SJCRH30 (cell line): ENCODE results near the gene SLC12A6. TPM values are rescaled to one million over a fixed set of nuclear protein-coding genes. Genes with fewer than 3 reads are reported as not detected.
"Not testable (repeated sequence)": the region's sequence is repeated elsewhere in the genome, so short reads cannot be mapped to it uniquely, and the experiment has no call there.

Experiments used
- DNase-seq, 2 experiments: peaks; one replicate each; pipeline ENCODE4 v3.0.0-alpha.2; 2015 to 2020
- H3K27ac ChIP-seq: fragments of 250-450 bp; sonication (Bioruptor Pico); 2 replicates; pipeline ENCODE4 v1.5.1; 2020; ENCODE audit warnings: mild to moderate bottlenecking, moderate library complexity
- H3K27me3 ChIP-seq: fragments of 250-450 bp; sonication (Bioruptor Pico); 2 replicates; pipeline ENCODE4 v1.5.1; 2020; ENCODE audit warnings: mild to moderate bottlenecking, moderate library complexity
- H3K36me3 ChIP-seq: fragments of 250-450 bp; sonication (Bioruptor Pico); 2 replicates; pipeline ENCODE4 v1.5.1; 2020; ENCODE audit warnings: mild to moderate bottlenecking, moderate library complexity
- H3K4me1 ChIP-seq: fragments of 250-450 bp; sonication (Bioruptor Pico); 2 replicates; pipeline ENCODE4 v1.5.1; 2020; ENCODE audit warnings: mild to moderate bottlenecking, moderate library complexity
- H3K4me3 ChIP-seq: fragments of 250-450 bp; sonication (Bioruptor Pico); 2 replicates; pipeline ENCODE4 v1.5.1; 2020; ENCODE audit warnings: mild to moderate bottlenecking, moderate library complexity
- H3K9me3 ChIP-seq: fragments of 250-450 bp; sonication (Bioruptor Pico); replicated peaks from 2 replicates; pipeline ENCODE4 v1.5.1; 2020; ENCODE audit warnings: mild to moderate bottlenecking, moderate library complexity
- total RNA-seq: library from RNA; depleted of rRNA; stranded (reverse); fragments of >200 nt; shearing (Covaris generic); gene quantifications from 2 replicates; pipeline ENCODE4 v1.2.3, GENCODE V29; 2014

Gene SLC12A6
- total RNA-seq, 1 experiment from 2014 or later: 10.7 TPM

- Histone ChIP-seq H3K9me3 (no peaks in the 10 kb centered on the region), H3K4me1 (peaks cover 6% of the 10 kb centered on the region; the same call in 1 of the 2 replicates), H3K27me3 (no peaks in the 10 kb centered on the region), H3K4me3 (no peak overlapping the region), H3K27ac (no peak overlapping the region), H3K36me3 (peaks cover 15% of the 10 kb centered on the region)
- no peak for DNase-seq
Measured at GRCh38 chr15:34364041-34364440, 26.5 kb upstream of the SLC12A6 start.

- Histone ChIP-seq H3K27ac (no peak overlapping the region), H3K36me3 (peaks cover 20% of the 10 kb centered on the region), H3K4me1 (peaks cover 6% of the 10 kb centered on the region; the same call in 1 of the 2 replicates), H3K27me3 (no peaks in the 10 kb centered on the region), H3K9me3 (no peaks in the 10 kb centered on the region), H3K4me3 (no peak overlapping the region)
- no peak for DNase-seq
Measured at GRCh38 chr15:34362047-34362773, 24.6 kb upstream of the SLC12A6 start.

GRCh38 chr15:34361278-34361677, 23.7 kb upstream of the SLC12A6 start:
- H3K4me1 ChIP-seq: peaks cover 6% of the 10 kb centered on the region; the same call in 1 of the 2 replicates
- H3K27ac ChIP-seq: no peak overlapping the region
- H3K4me3 ChIP-seq: no peak overlapping the region
- DNase-seq: no peak
- H3K9me3 ChIP-seq: no peaks in the 10 kb centered on the region
- H3K36me3 ChIP-seq: peaks cover 20% of the 10 kb centered on the region
- H3K27me3 ChIP-seq: no peaks in the 10 kb centered on the region

DNA sequence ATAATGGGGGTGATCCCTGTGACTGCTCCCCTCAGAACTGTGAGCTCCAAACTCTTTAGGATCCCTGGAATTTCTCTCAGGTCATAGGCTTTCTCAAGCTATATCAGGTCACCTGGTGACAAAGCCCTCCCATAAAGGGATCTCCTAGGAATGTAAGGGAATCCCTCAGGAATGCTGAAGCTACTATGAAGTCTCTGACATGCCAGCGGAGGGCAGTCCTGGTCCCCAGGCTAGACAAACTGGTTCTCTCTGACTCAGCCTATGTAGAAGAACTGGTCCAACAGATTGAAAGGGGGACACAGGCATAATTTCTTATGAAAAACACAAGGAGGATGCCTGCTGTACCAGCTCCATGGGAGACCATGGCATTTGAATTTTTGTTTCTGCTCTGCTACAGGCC, 22.7 kb upstream of the SLC12A6 start:
- H3K27ac ChIP-seq: no peak overlapping the region
- peaks cover 18% of the 10 kb centered on the region for H3K36me3 ChIP-seq
- no peaks in the 10 kb centered on the region for H3K9me3 ChIP-seq
- no peaks in the 10 kb centered on the region for H3K27me3 ChIP-seq
- H3K4me1 ChIP-seq: no peaks in the 10 kb centered on the region
- H3K4me3 ChIP-seq: no peak overlapping the region
- DNase-seq: no peak

DNA sequence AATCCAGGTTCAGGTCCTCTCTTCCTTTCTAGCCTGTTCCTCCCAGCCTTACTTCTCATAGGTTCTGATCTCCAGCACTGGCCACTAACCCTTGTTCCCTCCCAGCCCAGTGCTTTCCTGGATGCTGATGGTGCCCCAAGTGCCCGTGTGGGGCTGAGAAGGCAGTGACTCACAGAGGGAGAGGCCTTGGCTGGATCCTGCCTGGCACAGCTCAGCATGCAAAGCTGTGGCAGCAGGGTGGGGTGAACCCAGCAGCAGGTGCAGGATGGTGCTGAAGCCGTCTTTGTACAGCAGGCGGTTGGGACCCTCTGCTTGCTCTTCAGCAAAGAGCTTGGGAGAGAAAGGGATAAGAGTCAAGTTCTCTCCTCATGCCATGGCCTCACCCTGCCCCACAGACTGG, 21.8 kb upstream of the SLC12A6 start:
- H3K9me3 ChIP-seq: no peaks in the 10 kb centered on the region
- no peak for DNase-seq
- H3K4me1 ChIP-seq: no peaks in the 10 kb centered on the region
- no peak overlapping the region for H3K4me3 ChIP-seq
- H3K27me3 ChIP-seq: no peaks in the 10 kb centered on the region
- no peak overlapping the region for H3K27ac ChIP-seq
- H3K36me3 ChIP-seq: peaks cover 17% of the 10 kb centered on the region; the same call in 1 of the 2 replicates

DNA sequence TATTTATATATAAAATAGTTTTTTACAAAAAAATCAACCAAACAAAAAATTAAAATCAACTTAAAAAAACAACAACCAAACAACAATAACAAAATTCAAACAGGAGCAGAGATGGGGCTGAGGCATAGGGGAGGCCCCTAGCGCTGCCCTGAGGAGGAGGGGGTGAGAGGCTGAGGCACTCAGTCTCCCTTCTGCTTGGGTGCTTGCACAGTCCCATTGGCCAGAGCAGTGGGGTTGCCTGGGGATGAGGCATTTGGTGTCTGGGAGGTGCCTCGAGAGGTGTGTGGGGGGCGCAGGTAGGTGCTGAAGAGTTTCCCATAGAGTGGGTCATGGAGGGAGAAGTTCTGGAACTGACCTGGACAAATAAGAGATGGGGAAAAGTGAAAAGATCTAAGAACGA, 21.4 kb upstream of the SLC12A6 start:
- no peak for DNase-seq
- no peak overlapping the region for H3K4me3 ChIP-seq
- H3K27me3 ChIP-seq: no peaks in the 10 kb centered on the region
- H3K4me1 ChIP-seq: no peaks in the 10 kb centered on the region
- no peaks in the 10 kb centered on the region for H3K9me3 ChIP-seq
- peaks cover 17% of the 10 kb centered on the region for H3K36me3 ChIP-seq
- no peak overlapping the region for H3K27ac ChIP-seq

GRCh38 chr15:34358367-34358766, 20.8 kb upstream of the SLC12A6 start:
- H3K27ac ChIP-seq: no peak overlapping the region

GRCh38 chr15:34357653-34358052, 20.1 kb upstream of the SLC12A6 start:
- H3K27ac ChIP-seq: no peak overlapping the region
- no peaks in the 10 kb centered on the region for H3K9me3 ChIP-seq
- H3K36me3 ChIP-seq: peaks cover 13% of the 10 kb centered on the region
- H3K4me3 ChIP-seq: no peak overlapping the region
- H3K27me3 ChIP-seq: no peaks in the 10 kb centered on the region
- no peak for DNase-seq
- no peaks in the 10 kb centered on the region for H3K4me1 ChIP-seq

More at GRCh38 chr15:34358367-34358766, 20.8 kb upstream of the SLC12A6 start:
- no peaks in the 10 kb centered on the region for H3K9me3 ChIP-seq
- H3K36me3 ChIP-seq: peaks cover 17% of the 10 kb centered on the region
- H3K27me3 ChIP-seq: no peaks in the 10 kb centered on the region
- no peaks in the 10 kb centered on the region for H3K4me1 ChIP-seq
- no peak for DNase-seq
- H3K4me3 ChIP-seq: no peak overlapping the region

DNA sequence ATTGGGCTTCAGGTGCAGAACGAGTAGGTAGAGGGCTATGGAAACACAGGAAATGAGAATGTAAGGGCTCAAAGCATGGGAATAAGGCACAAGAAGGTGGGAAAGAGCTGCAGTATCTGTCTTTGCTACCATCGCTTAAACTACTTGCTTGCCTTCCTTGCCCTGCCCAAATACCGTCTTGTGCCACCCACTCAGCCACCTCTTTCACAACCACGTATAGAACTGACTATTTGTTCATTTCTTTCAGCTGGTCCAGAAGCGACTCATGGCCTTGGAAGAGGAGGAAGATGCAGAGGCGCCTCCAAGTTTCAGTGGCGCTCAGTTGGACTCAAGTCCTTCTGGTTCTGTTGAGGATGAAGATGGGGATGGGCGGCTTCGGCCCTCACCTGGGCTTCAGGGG, 17.7 kb upstream of the SLC12A6 start:
- Histone ChIP-seq H3K27ac (no peak overlapping the region), H3K9me3 (no peaks in the 10 kb centered on the region), H3K36me3 (peaks cover 13% of the 10 kb centered on the region), H3K4me3 (no peak overlapping the region), H3K4me1 (no peaks in the 10 kb centered on the region), H3K27me3 (no peaks in the 10 kb centered on the region)
- DNase-seq: no peak

GRCh38 chr15:34354286-34354685, 16.7 kb upstream of the SLC12A6 start:
- Histone ChIP-seq H3K4me1 (no peaks in the 10 kb centered on the region), H3K36me3 (peaks cover 7% of the 10 kb centered on the region), H3K27ac (no peak overlapping the region), H3K4me3 (no peak overlapping the region), H3K27me3 (no peaks in the 10 kb centered on the region), H3K9me3 (no peaks in the 10 kb centered on the region)
- no peak for DNase-seq

- H3K4me1 ChIP-seq: no peaks in the 10 kb centered on the region
- peaks cover 3% of the 10 kb centered on the region; the same call in 1 of the 2 replicates for H3K36me3 ChIP-seq
- H3K4me3 ChIP-seq: no peak overlapping the region
- H3K27ac ChIP-seq: no peak overlapping the region
- no peak for DNase-seq
- H3K9me3 ChIP-seq: no peaks in the 10 kb centered on the region
- H3K27me3 ChIP-seq: 0 out of 2 replicates have a peak, but pooled peaks cover 4% of the 10 kb centered on the region
Measured at GRCh38 chr15:34353627-34354026, 16.0 kb upstream of the SLC12A6 start.

GRCh38 chr15:34352996-34353395, 15.4 kb upstream of the SLC12A6 start:
- not testable (repeated sequence) for H3K27me3 ChIP-seq, H3K4me1 ChIP-seq, H3K9me3 ChIP-seq, H3K4me3 ChIP-seq, DNase-seq, H3K36me3 ChIP-seq, H3K27ac ChIP-seq

- H3K27ac ChIP-seq: no peak overlapping the region
- H3K9me3 ChIP-seq: no peaks in the 10 kb centered on the region
- DNase-seq: no peak
- no peaks in the 10 kb centered on the region; the same call in 1 of the 2 replicates for H3K36me3 ChIP-seq
- H3K4me1 ChIP-seq: no peaks in the 10 kb centered on the region
- H3K4me3 ChIP-seq: no peak overlapping the region
- H3K27me3 ChIP-seq: 0 out of 2 replicates have a peak, but pooled peaks cover 4% of the 10 kb centered on the region
Measured at GRCh38 chr15:34349769-34350168, 12.2 kb upstream of the SLC12A6 start.

DNA sequence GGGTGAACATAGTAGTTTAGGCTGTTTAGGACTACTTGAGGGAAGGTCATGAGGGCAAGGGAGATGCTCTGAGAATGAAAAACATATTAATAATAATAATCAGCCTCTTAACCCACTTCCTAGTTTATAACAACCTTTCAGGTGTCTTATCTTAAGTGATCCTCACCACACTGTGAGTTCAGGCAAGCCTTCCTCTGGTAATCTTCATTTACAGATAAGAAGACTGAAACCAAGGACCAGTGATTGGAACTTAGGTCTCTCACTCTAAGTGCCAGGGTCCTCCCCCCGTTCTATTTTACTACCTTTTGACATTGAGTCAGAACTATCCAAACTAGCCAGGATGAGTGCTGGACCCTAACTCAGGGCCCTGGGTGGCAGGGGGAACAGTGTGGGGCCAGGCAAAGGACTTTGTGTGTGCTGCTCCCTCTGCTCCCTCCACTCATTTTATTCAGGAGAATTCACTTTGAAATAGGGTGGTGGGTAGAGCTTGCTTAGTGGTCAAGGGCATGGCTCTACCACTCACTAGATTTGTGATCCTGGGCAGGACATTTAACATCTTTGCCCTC, 11.2 kb upstream of the SLC12A6 start:
- no peak overlapping the region for H3K27ac ChIP-seq
- no peak for DNase-seq
- no peak overlapping the region for H3K4me3 ChIP-seq
- H3K9me3 ChIP-seq: no peaks in the 10 kb centered on the region
- H3K36me3 ChIP-seq: no peaks in the 10 kb centered on the region; the same call in 1 of the 2 replicates
- no peaks in the 10 kb centered on the region for H3K4me1 ChIP-seq
- 0 out of 2 replicates have a peak, but pooled peaks cover 4% of the 10 kb centered on the region for H3K27me3 ChIP-seq

GRCh38 chr15:34347951-34348638, 10.5 kb upstream of the SLC12A6 start:
- Histone ChIP-seq H3K9me3 (no peaks in the 10 kb centered on the region), H3K4me1 (no peaks in the 10 kb centered on the region), H3K27me3 (0 out of 2 replicates have a peak, but pooled peaks cover 4% of the 10 kb centered on the region), H3K4me3 (no peak overlapping the region), H3K36me3 (no peaks in the 10 kb centered on the region), H3K27ac (no peak overlapping the region)
- no peak for DNase-seq
